ENCODE results near the gene SPATA2L.

The SPATA2L gene

DNA sequence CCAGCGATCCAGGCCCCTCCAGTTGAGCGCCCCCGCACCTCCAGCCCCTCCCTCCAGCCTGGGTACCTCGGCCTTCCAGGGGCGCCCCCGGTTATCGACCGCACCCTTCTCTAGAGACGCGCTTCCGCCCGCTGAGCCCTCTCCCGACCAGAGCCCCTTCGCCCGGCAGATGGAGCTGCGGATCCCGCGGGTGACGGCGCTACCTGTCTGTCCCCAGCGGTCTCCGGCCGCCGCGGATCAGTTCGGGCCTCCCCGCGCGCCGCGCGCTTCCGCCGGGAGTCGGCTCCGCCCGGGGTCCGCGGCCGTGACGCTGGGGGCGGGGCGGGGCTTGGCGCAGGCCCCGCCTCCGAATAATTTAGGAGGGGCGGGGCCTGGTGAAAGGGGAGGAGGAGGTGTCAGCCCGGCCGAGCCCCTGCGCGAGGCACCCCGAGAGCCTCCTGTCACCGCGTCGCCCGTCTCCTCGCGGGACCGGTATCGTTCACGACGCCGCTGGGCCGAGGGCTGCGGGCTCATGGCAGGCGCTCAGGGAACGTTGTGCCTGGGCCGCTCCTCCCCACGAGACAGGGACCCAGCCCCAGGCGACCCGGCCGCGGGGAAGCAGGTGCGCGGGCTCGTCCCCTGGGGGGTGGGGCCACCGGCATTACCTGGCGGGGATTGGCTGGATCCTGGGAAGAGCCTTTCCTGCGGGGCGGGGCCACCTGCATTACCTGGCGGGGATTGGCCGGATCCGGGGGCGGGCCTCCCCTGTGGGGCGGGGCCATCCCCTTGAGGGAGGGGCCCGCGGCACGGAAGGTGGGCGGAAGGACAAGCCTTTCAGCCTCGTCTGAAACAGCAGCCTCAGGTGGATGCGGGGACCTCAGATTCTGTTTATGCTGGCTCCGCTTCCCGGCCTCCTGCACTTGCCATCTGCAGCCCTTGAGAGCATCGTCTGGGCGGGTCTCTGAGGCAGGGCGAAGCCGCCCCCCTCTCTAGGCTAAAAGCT, at the start of gene SPATA2L:
TSS of gene SPATA2L (minus strand) at position 281 of the 982 bp plus-strand sequence. CDS start 473 bp downstream, outside the sequence.
- DNase-seq = peak; percentile 78

DNA sequence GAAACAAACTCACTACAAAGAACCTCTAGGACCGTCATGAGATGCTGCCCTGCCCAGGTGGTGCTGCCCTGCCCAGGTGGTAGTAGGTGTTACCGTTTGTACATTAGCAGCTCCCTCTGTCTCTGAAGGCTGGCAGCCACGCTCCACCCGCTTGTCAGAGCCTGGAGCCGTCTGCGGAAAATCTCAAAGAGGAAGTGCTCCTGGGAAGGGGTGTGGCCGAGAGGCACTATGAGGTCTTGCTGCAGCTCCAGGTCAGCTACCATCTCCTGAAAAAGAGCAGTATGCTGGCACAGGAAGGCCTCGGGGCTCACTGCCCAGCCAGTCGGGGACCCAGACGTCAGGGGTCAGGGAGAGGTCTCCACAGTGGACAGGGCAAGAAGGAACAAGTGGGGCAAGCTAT, 48.1 kb upstream of the SPATA2L start:
- DNase-seq = no peak

- no peak for DNase-seq
These were observed 47.4 kb upstream of the SPATA2L start for GRCh38 chr16:89748921-89749320.

GRCh38 chr16:89748076-89748475, 46.6 kb upstream of the SPATA2L start:
- DNase-seq = no peak

DNA sequence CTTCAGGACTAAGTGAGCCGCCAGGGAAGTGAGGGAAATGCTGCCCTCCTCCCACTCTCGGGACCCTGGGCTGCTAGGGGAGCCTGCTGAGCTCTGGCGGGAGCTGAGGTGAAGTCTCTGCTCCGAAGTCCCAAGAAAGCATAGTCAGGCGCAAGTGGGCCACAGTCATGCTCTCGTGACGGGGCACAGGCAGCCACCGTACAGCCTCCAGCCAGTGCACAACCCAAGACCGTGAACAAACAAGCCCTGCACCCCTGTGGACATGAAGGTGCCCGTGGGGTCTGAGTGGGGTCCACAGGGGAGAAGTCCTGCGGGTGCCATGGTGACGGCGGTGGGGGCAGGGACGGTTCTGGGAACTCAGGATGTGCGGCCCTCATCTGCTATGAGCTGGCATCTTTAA, 44.5 kb upstream of the SPATA2L start:
- DNase-seq = no peak

- DNase-seq = no peak
These were observed 43.3 kb upstream of the SPATA2L start for GRCh38 chr16:89744813-89745212.

- DNase-seq = no peak
These were observed 41.4 kb upstream of the SPATA2L start for GRCh38 chr16:89742948-89743347.

- DNase-seq = no peak
These were observed 40.0 kb upstream of the SPATA2L start for GRCh38 chr16:89741342-89742014.

GRCh38 chr16:89739383-89739782, 37.9 kb upstream of the SPATA2L start:
- DNase-seq = no peak

- DNase-seq = no peak
These were observed 37.2 kb upstream of the SPATA2L start for GRCh38 chr16:89738538-89739317.

GRCh38 chr16:89738072-89738377, 36.5 kb upstream of the SPATA2L start:
- DNase-seq = no peak

- no peak for DNase-seq
These were observed 36.0 kb upstream of the SPATA2L start for GRCh38 chr16:89737341-89738071.

DNA sequence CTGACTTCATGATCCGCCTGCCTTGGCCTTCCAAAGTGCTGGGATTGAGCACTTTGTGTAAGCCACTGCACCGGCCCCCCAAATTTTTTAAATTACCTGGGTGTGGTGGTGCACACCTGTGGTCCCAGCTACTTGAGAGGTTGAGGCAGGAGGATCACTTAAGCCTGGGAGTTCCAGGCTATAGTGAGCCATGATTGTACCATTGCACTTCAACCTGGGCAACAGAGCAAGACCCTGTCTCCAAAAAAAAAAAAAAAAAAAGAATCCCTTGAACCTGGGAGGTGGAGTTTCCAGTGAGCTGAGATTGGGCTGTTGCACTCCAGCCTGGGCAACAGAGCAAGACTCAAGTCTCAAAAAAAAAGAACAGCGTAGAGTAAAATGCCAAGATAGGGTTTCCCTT, 35.0 kb upstream of the SPATA2L start:
- DNase-seq = no peak

GRCh38 chr16:89733792-89734191, 32.3 kb upstream of the SPATA2L start:
- no peak for DNase-seq

DNA sequence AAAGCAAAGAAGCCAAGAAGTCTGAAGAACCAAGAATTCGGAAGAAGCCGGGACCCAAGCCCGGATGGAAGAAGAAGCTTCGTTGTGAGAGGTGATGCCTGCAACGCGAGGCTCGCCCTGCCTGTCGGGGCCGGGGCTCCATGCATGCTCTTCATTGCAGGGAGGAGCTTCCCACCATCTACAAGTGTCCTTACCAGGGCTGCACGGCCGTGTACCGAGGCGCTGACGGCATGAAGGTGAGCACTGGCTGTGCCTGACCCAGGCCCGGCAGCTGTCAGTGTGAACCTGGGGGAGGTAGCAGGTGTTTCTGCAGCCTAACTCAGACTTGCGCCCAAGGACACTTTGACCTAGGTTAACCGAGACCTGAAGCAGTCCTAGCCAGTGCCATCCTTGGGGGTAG, 31.8 kb upstream of the SPATA2L start:
- no peak for DNase-seq

DNA sequence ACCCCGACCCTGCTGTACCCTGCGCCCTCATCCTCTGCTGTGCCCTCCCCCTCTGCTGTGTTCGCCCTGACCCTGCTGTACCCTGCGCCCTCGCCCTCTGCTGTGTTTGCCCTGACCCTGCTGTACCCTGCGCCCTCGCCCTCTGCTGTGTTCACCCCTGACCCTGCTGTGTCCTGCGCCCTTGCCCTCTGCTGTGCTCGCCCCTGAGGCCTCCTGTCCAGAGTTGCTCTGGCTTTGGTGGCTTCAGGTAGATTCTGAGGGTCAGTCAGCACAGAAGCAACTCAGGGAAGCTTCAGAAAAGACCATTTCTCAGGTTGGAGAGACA, 31.4 kb upstream of the SPATA2L start:
- no peak for DNase-seq

GRCh38 chr16:89732142-89732917, 30.8 kb upstream of the SPATA2L start:
- no peak for DNase-seq

GRCh38 chr16:89730610-89731234, 29.2 kb upstream of the SPATA2L start:
- DNase-seq = no peak

- DNase-seq = no peak
These were observed 28.5 kb upstream of the SPATA2L start for GRCh38 chr16:89729863-89730593.

DNA sequence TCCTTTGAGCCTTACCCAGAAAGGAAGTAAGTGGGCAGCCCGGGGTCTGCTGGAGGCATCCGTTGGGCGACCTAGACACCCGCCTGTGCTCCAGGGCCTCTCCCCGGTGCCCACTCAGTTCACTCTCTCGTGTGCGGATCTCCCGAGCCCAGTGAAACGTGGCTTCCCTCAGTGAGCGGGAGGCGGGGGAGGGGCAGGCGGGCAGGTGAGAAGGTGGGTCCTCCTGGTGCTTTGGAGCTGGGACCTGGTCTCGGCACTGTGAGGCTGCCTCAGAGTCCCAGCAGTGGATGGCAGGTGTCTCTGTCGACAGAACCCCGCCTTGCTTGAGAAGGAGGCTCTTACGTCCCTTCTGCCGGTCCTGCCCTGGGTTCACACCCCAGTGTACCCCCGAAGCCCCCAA, 27.8 kb upstream of the SPATA2L start:
- DNase-seq = no peak
